Upper lobe of left lung (tissue), 6 donors: ENCODE measurements around the gene PRM2. TPM values are rescaled to one million over a fixed set of nuclear protein-coding genes. Genes with fewer than 3 reads are reported as not detected.

ENCODE experiments used
- ATAC-seq, 2 donors: fragments of 200-7000 bp; cut with Tn5 transposase; one replicate each; pipeline ENCODE4 v1.9.1; 2022; ENCODE audit warnings: mild to moderate bottlenecking in 2 of 2, moderate library complexity in 2 of 2; ENCODE audit not compliant: low FRiP score in 2 of 2
- DNase-seq, 2 donors: peaks; one replicate each; pipeline ENCODE4 v3.0.0-alpha.2; 2019 to 2020
- H3K27ac ChIP-seq, 4 donors: fragments of 200-600 bp; sonication (generic); one replicate each; pipeline ENCODE4 v1.5.1; 2016 to 2019
- H3K27me3 ChIP-seq, 4 donors: fragments of 200-600 bp; sonication (generic); one replicate each; pipeline ENCODE4 v1.5.1; 2017 to 2019
- H3K36me3 ChIP-seq, 4 donors: fragments of 200-600 bp; sonication (generic); one replicate each; pipeline ENCODE4 v1.5.1; 2016 to 2019
- H3K4me1 ChIP-seq, 4 donors: fragments of 200-600 bp; sonication (generic); one replicate each; pipeline ENCODE4 v1.5.1; 2018 to 2019
- H3K4me3 ChIP-seq, 4 donors: fragments of 200-600 bp; sonication (generic); one replicate each; pipeline ENCODE4 v1.5.1; 2017 to 2019; ENCODE audit warnings: mild to moderate bottlenecking in 2 of 4, moderate library complexity in 1 of 4
- H3K9me3 ChIP-seq, 4 donors: fragments of 200-600 bp; sonication (generic); one replicate each; pipeline ENCODE4 v1.5.1; 2018 to 2019
- CTCF ChIP-seq, 6 experiments: fragments of 450-650 bp in 4 of 6; fragments of 200-600 bp in 2 of 6; sonication (generic) in 2 of 6; IDR thresholded peaks; one replicate each; pipeline ENCODE4 v1.5.1; 2016 to 2019; ENCODE audit warnings: antibody characterized with exemption in 6 of 6
- EP300 ChIP-seq, 4 donors: sonication (generic); formaldehyde crosslinking; IDR thresholded peaks; one replicate each; pipeline ENCODE4 v1.5.1; 2017; ENCODE audit warnings: antibody characterized with exemption in 4 of 4, control low read depth in 2 of 4
- POLR2A ChIP-seq, 4 donors: fragments of 450-650 bp; IDR thresholded peaks; one replicate each; pipeline ENCODE4 v1.5.1; 2016 to 2017; ENCODE audit warnings: antibody characterized with exemption in 4 of 4, mild to moderate bottlenecking in 2 of 4
- POLR2AphosphoS5 ChIP-seq, 2 donors: sonication (generic); formaldehyde crosslinking; IDR thresholded peaks; one replicate each; pipeline ENCODE4 v1.5.1; 2017; ENCODE audit warnings: antibody characterized with exemption in 2 of 2
- WGBS, 2 donors: methylation state at CpG; one replicate each; pipeline ENCODE4 v1.1.5; 2017 to 2018; 5-methylcytosine and 5-hydroxymethylcytosine counted together
- total RNA-seq, 6 donors: library from RNA; depleted of rRNA in 4 of 6; stranded (reverse); fragments of >200 nt in 4 of 6; gene quantifications; one replicate each; pipeline versions ENCODE4 v1.1.0 to v1.2.1, GENCODE V29; 2016 to 2021
- donor health status: DM: no; HTN: no; CAD: no; lungs with moderate emphysema.
- donor health status: DM: no; HTN: yes; CAD: no; lungs with severe emphysema.

Gene PRM2
- total RNA-seq, 6 donors from 2014 or later, result not detected

- no peaks in the 10 kb centered on the region for H3K36me3 ChIP-seq
- WGBS, 2 donors, result 78% methylated on average over 10 of the region's 10 CpGs
- peaks cover 3 to 6% (median 5%) of the 10 kb centered on the region in 4 donors for H3K4me1 ChIP-seq
- H3K9me3 ChIP-seq, result no peaks in the 10 kb centered on the region
- DNase-seq, result no peak
- TF ChIP-seq POLR2AphosphoS5 (IDR thresholded peaks at IDR 0.05), result no peak
- TF ChIP-seq EP300 (IDR thresholded peaks at IDR 0.05), result no peak
- no peak for TF ChIP-seq CTCF (IDR thresholded peaks at IDR 0.05)
- no peak for TF ChIP-seq POLR2A (IDR thresholded peaks at IDR 0.05)
- no peaks in the 10 kb centered on the region for H3K27me3 ChIP-seq
- no peak for ATAC-seq
- H3K27ac ChIP-seq, result peak overlapping the region in 1 of 4 donors; percentile 30
- H3K4me3 ChIP-seq, result no peak overlapping the region
Measured at GRCh38 chr16:11239644-11240632, 36.3 kb downstream of the PRM2 start.

GRCh38 chr16:11238272-11239202 lies 37.7 kb downstream of the PRM2 start:
- ATAC-seq (no peak), DNase-seq (no peak)
- no peaks in the 10 kb centered on the region for H3K27me3 ChIP-seq
- H3K9me3 ChIP-seq, result no peaks in the 10 kb centered on the region
- no peaks in the 10 kb centered on the region for H3K36me3 ChIP-seq
- no peak overlapping the region for H3K27ac ChIP-seq
- peaks cover 4 to 6% (median 5%) of the 10 kb centered on the region in 4 donors for H3K4me1 ChIP-seq
- WGBS, 2 donors, result 96 to 97% methylated on average over 13 to 15 of the region's 15 CpGs
- TF ChIP-seq POLR2AphosphoS5 (IDR thresholded peaks at IDR 0.05) (no peak), CTCF (IDR thresholded peaks at IDR 0.05) (no peak), EP300 (IDR thresholded peaks at IDR 0.05) (no peak), POLR2A (IDR thresholded peaks at IDR 0.05) (no peak)
- H3K4me3 ChIP-seq, result no peak overlapping the region

DNA sequence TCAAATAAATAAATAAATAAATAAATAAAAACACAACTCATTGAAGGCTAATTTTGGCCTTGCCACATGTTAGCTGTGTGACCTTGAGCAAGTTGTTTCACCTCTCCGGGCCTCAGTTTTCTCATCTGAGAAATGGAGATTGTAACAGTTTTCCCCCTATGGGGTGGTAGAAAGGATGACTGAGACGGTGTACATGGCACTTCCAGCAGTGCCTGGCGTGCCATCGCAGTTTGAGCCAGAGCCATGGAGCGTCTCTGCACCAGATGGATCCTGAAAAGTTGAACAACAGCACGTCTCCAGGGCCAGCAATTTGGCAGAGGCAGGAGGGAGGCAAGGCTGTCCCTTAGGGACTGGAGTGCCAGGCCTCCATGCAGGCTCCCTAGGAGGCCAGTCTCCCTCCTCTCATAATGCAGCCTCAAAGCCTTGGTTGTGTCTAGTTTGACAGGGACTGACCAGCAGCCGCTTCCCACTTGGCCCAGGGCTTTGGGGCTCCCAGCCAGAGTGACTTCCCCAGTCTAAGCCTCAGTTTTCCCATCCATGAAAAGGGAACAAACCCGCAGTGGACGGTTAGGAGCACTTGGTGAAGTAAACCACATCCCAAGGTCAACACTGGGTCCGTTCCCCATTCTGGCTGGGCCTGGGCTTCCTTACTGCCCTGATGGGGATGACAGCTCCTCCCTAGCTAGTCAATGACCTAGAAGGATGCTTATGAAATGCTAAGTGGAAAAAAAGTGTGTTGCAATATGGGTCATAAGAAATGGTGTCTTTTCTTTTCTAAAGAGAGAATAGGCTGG lies 39.6 kb downstream of the PRM2 start:
- Histone ChIP-seq H3K4me1 (peaks cover 6 to 15% (median 12%) of the 10 kb centered on the region in 4 donors), H3K27me3 (no peaks in the 10 kb centered on the region), H3K36me3 (no peaks in the 10 kb centered on the region), H3K9me3 (no peaks in the 10 kb centered on the region), H3K4me3 (no peak overlapping the region), H3K27ac (peak overlapping the region in 1 of 4 donors; percentile 6)
- WGBS, 2 donors, result 62 to 77% methylated on average over 9 to 10 of the region's 10 CpGs
- DNase-seq, result peak in 1 of 2 donors; percentile 77
- peak; percentile 66 to 67 for ATAC-seq
- TF ChIP-seq EP300 (IDR thresholded peaks at IDR 0.05) (no peak), POLR2AphosphoS5 (IDR thresholded peaks at IDR 0.05) (peak in 1 of 2 donors; percentile 9)

GRCh38 chr16:11235703-11235991 lies 40.6 kb downstream of the PRM2 start:
- DNase-seq (no peak), ATAC-seq (no peak)
- peaks cover 7 to 15% (median 12%) of the 10 kb centered on the region in 4 donors for H3K4me1 ChIP-seq
- 73 to 74% methylated on average over 5 of the region's 5 CpGs for WGBS, 2 donors
- no peaks in the 10 kb centered on the region for H3K36me3 ChIP-seq
- H3K27me3 ChIP-seq, result no peaks in the 10 kb centered on the region
- no peak overlapping the region for H3K27ac ChIP-seq
- no peaks in the 10 kb centered on the region for H3K9me3 ChIP-seq
- TF ChIP-seq CTCF (IDR thresholded peaks at IDR 0.05) (no peak), POLR2A (IDR thresholded peaks at IDR 0.05) (no peak), POLR2AphosphoS5 (IDR thresholded peaks at IDR 0.05) (no peak), EP300 (IDR thresholded peaks at IDR 0.05) (no peak)
- H3K4me3 ChIP-seq, result no peak overlapping the region
